ENCODE measurements around the gene PCDHGA6. TPM values are rescaled to one million over a fixed set of nuclear protein-coding genes. Genes with fewer than 3 reads are reported as not detected.
A peak's percentile ranks its signal among the peaks of the same experiment; 100 is the strongest.
"Not testable (repeated sequence)": the region's sequence is repeated elsewhere in the genome, so short reads cannot be mapped to it uniquely, and the experiment has no call there.

The PCDHGA6 gene
- total RNA-seq (2014; rRNA removed; shearing (Covaris generic)) = 0.07 and 1.1 TPM in 2 replicates

- no peak for DNase-seq (ENCODE audit: low read depth)
Measured at GRCh38 chr5:141373673-141374317, at the start of gene PCDHGA6. Gene PCDHGA6, plus strand, starts transcription at chr5:141373891. Its CDS starts 193 bp downstream, at chr5:141374084.

GRCh38 chr5:141326088-141326854 is 47.4 kb upstream of the PCDHGA6 start:
- DNase-seq (ENCODE audit: low read depth) = peak; percentile 83

- DNase-seq (ENCODE audit: low read depth) = peak; percentile 38
Measured at GRCh38 chr5:141328231-141328630, 45.5 kb upstream of the PCDHGA6 start.

- no peak for DNase-seq (ENCODE audit: low read depth)
Measured at GRCh38 chr5:141330299-141331080, 43.2 kb upstream of the PCDHGA6 start, which contains the start of gene PCDHGA1. Gene PCDHGA1, plus strand, starts transcription at chr5:141330514.

- DNase-seq (ENCODE audit: low read depth) = not testable (repeated sequence)
Measured at GRCh38 chr5:141332571-141332970, 41.1 kb upstream of the PCDHGA6 start.

- no peak for DNase-seq (ENCODE audit: low read depth)
Measured at GRCh38 chr5:141338538-141339306, 35.0 kb upstream of the PCDHGA6 start, which contains the start of gene PCDHGA2. Gene PCDHGA2, plus strand, starts transcription at chr5:141338760.

- not testable (repeated sequence) for DNase-seq (ENCODE audit: low read depth)
Measured at GRCh38 chr5:141340781-141341354, 32.8 kb upstream of the PCDHGA6 start.

GRCh38 chr5:141342773-141343172 is 30.9 kb upstream of the PCDHGA6 start:
- no peak for DNase-seq (ENCODE audit: low read depth)

GRCh38 chr5:141343242-141343952 is 30.3 kb upstream of the PCDHGA6 start, which contains the start of gene PCDHGA3:
Gene PCDHGA3, plus strand, starts transcription at chr5:141343829. Its CDS starts 205 bp downstream, at chr5:141344034.
- DNase-seq (ENCODE audit: low read depth) = no peak

- DNase-seq (ENCODE audit: low read depth) = no peak
Measured at GRCh38 chr5:141343953-141344463, 29.7 kb upstream of the PCDHGA6 start.

- no peak for DNase-seq (ENCODE audit: low read depth)
Measured at GRCh38 chr5:141345327-141345726, 28.4 kb upstream of the PCDHGA6 start.

- not testable (repeated sequence) for DNase-seq (ENCODE audit: low read depth)
Measured at GRCh38 chr5:141346017-141346416, 27.7 kb upstream of the PCDHGA6 start.

GRCh38 chr5:141349917-141350619 is 23.6 kb upstream of the PCDHGA6 start, which contains the start of gene PCDHGB1:
Gene PCDHGB1, plus strand, starts transcription at chr5:141350099. Its CDS starts 162 bp downstream, at chr5:141350261.
- DNase-seq (ENCODE audit: low read depth) = peak; percentile 86

GRCh38 chr5:141351591-141351990 is 22.1 kb upstream of the PCDHGA6 start:
- no peak for DNase-seq (ENCODE audit: low read depth)

GRCh38 chr5:141354900-141355469 is 18.7 kb upstream of the PCDHGA6 start, which contains the start of gene PCDHGA4:
Gene PCDHGA4, plus strand, starts transcription at chr5:141355021. Its CDS starts 87 bp downstream, at chr5:141355108.
- no peak for DNase-seq (ENCODE audit: low read depth)

- DNase-seq (ENCODE audit: low read depth) = no peak
Measured at GRCh38 chr5:141355641-141356040, 18.1 kb upstream of the PCDHGA6 start.

GRCh38 chr5:141356133-141356532 is 17.6 kb upstream of the PCDHGA6 start:
- no peak for DNase-seq (ENCODE audit: low read depth)

- no peak for DNase-seq (ENCODE audit: low read depth)
Measured at GRCh38 chr5:141356950-141357349, 16.7 kb upstream of the PCDHGA6 start.

Data from M059J (cell line).